Measurements from ENCODE around the gene CDK6.

CDK6 gene

GRCh38 chr7:92845736-92846135, 9.4 kb upstream of the CDK6 start:
- no peak for DNase-seq (ENCODE audit: low read depth)

DNA sequence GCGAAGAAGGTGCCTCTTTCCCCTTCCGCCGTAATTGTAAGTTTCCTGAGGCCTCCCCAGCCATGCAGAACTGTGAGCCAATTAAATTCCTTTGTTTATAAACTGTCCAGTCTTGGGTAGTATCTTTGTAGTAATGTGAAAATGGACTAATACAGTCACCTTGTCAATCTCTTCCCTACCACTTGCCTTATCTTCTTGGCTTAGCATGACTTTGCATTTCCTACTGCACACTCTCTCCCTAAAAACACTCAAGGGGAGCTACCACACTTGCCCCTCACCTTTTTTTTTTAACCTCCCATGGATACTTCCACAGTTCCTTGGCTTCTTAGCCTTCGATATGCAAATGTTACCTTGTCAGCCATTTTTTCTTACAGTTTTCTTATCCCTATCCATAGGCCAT, 7.4 kb upstream of the CDK6 start:
- no peak for DNase-seq (ENCODE audit: low read depth)

DNA sequence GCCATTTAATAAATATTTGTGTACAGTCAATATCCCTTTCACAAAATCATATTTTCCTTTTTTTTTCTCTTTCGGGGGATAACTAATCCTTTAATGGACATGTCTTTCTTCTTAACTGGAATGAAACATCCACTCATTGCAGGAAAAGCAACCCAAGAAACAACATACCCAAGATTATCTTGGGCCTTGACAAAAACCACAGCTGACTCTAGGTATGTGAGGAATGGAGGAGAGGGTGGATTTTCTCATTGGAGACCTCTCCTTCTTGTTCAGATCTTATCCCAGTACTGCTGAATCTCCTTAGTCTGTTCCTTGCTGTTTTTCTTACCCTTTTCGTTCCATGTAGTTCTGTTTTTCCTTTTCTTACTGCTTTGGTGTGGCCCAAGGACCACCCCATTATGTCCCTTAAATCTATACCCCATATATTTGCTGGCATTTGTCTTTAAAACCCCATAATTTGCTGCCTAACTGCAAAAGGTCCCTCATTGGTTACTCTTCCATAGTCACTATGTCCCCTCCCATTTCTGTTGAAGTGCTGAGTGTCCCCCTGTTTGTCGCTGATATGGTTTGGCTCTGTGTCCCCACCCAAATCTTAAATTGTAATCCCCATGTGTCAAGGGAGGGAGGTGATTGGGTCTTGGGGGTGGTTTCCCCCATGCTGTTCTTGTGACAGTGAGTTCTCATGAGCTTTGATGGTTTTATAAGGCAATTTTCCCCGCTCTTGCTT, 6.8 kb upstream of the CDK6 start:
- peak; percentile 84 for DNase-seq (ENCODE audit: low read depth)

GRCh38 chr7:92841192-92841591, 4.8 kb upstream of the CDK6 start:
- peak; percentile 61 for DNase-seq (ENCODE audit: low read depth)

- no peak for DNase-seq (ENCODE audit: low read depth)
Measured at GRCh38 chr7:92840316-92840715, 3.9 kb upstream of the CDK6 start.

GRCh38 chr7:92839901-92840300, 3.5 kb upstream of the CDK6 start:
- no peak for DNase-seq (ENCODE audit: low read depth)

DNA sequence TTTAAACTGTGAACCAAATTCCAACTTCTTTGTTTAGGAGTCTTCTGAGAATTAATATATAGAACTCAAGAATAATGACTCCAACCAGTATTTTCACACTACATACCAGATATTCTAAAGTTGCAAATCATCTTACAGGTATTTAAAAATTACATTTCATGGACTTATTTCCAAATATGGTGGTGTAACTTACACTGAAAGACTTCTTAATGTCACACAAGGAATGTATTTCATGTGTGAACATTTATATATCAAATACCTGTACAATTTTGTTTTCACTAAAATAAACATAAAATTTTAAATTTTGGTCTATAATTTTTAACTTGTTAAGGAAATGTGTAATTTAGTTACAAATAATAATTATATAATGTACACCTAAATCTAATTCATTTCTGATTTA, 2.6 kb upstream of the CDK6 start:
- no peak for DNase-seq (ENCODE audit: low read depth)

DNA sequence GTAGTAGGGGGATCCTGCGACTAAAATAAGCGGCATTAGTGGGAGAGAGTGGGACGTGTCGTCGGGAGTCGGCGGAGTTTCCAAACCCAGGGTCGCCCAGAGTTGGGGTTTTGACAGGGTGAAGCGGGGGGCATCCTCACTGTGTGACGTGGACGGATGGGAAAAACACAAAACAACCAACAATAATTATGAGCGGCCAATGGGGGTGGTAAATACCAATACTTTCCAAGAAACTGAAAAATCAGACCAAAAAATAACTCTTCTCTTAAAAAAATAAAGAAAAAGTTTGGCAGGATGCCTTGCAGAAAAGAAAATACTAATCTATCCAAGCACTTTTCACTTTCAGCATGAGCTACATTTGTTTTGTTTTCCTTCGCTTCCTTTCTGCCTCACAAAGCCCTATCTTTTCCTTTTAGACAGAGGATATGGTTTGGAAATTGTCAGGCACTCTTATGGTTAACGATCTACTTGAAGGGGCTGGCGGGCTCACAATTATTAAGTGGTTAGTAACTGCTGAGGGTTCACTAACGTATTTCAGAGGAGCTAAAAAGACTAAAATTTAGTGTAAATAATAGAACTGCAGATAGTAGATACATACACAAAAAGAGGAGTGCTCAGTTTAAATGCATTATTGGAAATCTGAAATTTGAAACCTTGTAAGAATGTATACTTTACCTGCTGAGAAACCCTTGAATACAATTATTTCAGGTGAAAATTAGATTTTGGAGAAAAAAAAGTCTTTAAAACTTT, 802 bp upstream of the CDK6 start:
- DNase-seq (ENCODE audit: low read depth), result peak; percentile 65

GRCh38 chr7:92835851-92836488, 403 bp downstream of the CDK6 start:
- DNase-seq (ENCODE audit: low read depth), result peak; percentile 47

DNA sequence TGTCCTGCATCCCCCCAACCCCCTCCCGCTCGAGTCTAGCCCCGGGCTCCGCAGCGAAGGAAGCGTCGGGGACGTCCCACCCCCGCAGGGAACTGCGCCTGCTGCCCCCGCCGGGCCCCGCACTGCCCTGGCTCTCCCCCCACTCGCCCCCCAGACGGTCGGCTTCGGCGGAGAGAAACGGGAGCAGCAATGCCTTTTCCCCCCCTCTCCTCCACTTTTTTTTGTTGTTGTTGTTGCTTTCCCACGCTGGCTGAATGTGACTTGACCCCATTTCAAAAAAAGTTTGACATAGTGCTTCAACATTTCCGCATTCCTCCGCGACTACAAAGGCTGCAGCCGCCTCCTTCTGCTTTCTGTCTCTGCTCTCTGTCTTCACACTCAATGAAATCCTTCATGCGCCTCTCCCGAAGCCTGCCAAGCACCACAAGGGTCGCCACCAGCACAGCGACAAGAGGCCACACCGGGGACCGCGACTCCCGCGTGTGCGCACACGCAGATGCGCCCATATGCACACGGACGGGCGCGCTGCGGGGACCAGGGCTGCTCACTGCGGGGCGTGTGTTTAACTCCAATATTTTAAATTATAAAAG, 1.0 kb downstream of the CDK6 start:
- DNase-seq (ENCODE audit: low read depth), result peak; percentile 87

DNA sequence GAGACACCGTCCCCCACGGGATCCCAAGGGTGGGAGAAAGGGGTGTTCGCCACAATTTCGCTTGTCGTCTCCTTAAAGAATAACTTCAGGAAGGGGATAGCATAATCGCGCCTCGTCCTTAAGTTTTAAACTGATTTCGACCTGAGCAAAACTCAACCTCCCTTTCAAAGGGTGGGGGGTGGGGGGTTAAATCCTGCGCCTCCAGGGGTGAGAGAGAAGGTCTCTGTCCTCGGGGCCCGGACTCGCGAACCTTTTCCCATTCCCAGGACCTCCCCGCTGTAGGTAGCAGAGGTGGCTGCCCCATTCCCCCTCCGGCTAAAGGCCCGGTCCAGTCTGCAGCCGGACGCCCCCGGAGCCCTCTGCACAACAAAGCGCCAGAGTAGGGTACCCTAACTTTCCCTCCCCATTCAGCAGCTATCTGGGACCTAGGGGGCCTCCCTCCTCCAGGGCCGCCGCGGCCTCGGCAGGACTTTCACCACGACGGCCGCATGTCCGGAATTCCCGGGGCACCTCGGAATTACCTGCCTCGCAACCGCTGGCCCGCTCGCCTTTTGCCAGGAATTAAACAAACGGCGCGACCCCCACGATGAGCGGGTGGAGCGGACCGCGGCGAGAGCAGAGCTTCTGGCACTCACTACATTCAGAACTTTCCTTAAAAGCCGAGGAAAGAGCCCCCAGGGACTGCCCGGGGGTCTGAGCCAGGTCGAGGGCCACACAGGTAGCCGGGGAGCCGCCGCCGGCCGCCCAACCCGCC, 1.7 kb downstream of the CDK6 start:
- DNase-seq (ENCODE audit: low read depth), result peak; percentile 18

GRCh38 chr7:92833766-92834506, 2.4 kb downstream of the CDK6 start:
- peak; percentile 89 for DNase-seq (ENCODE audit: low read depth)

- DNase-seq (ENCODE audit: low read depth), result peak; percentile 83
Measured at GRCh38 chr7:92833024-92833765, 3.2 kb downstream of the CDK6 start.

- DNase-seq (ENCODE audit: low read depth), result no peak
Measured at GRCh38 chr7:92832534-92833023, 3.8 kb downstream of the CDK6 start.

DNA sequence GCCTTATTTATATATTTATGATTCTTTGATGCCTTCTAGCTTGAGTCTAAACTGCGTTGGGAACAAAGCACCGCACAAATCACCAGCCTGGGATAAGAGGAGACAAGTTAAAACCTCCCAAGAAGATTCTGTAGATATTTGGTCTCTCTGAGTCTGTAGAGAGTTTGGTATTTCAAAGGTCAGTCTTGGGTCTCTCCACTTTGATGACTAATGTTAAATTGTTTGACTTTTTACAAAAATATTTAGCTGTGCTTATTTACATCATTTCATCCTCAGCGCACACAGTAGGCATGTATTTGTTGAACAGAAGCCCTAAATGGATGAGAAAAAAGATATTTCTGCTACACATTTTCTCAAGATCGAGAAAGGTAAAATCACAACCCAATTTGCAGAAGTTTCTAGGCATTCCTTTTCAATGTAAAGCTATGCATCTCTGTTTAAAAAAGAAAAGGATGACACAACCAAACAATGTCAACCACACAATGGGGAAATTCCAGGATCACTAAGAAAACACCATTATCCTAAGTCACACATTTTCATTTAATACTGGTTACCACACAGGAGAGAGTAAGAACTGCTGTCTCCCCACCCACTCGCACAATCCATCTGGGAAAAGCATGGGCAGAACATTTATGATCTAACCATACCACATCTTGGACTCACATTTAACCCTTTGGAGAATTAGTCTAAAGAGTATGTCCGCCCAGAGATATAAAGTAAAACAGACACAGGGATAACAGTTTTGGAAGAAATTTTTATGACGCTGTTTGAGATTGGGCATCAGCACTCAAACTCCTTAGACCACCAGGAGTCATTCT, 4.4 kb downstream of the CDK6 start:
- DNase-seq (ENCODE audit: low read depth), result peak; percentile 94

DNA sequence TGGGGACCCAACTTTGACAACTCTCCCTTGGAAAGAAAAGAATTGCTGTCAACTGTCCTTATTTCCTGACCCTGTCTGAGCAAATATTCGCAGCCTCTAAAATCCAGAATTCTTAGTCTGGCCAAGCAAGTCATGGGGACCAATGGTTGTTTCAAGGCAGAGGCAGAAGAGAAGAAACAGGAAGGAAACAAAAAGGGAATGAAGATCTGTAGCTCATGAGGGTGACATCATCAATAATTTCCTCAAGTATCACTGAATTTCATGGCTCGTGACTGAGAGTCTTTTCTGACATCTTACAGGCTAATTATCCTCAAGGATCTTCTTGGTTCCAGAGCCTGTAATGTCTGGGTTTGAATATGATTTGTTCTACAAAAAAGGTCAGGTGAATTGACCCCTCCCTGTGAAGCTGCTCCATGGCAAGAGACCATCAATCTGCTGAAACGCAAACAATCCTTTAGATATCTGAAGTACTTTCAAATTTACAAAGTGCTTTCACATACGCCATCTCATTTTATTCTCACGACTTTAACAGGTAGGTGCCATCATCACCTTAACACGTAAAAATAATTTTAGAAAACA, 5.8 kb downstream of the CDK6 start:
- peak; percentile 40 for DNase-seq (ENCODE audit: low read depth)

- DNase-seq (ENCODE audit: low read depth), result no peak
Measured at GRCh38 chr7:92830027-92830426, 6.3 kb downstream of the CDK6 start.

DNA sequence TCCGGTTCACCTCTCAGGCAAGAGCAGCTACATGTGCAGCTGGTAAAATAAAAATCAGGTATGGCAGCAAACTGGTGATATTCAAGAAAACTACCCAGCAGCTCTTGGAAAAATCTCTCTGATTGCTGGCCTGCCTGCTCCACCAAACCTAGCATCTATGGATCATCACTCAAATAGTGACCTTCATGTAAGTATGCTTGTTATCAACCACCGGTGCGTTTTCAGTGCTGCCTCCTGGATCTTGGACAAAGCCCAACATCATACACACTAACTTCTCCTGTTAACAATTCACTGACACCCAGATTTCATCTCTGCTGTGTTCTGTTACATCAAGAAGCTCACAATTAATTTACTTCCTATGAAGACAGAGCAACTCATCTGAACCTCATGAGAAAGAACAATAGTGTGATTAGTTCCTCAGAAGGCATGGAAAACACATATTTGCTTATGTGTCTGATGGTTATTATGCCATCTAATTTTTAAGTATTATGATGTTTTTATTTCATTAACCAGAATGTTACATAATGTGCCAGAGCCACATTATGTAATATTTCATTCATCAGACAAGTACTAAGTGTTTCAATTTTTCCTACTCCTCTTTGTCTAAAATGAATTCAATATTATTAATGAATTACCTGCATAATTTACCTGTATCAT, 8.8 kb downstream of the CDK6 start:
- DNase-seq (ENCODE audit: low read depth), result peak; percentile 61
